Erythroblast (primary cell): ENCODE measurements around the gene GTPBP10.

Experiments
- GATA1 ChIP-seq: IDR thresholded peaks from 2 replicates; pipeline ENCODE4 v1.6.1; 2011; ENCODE audit warnings: low read depth, mild to moderate bottlenecking, control low read depth, low read length, moderate library complexity
- POLR2A ChIP-seq: IDR thresholded peaks from 2 replicates; pipeline ENCODE4 v1.6.1; 2011; ENCODE audit warnings: mild to moderate bottlenecking, low read length

DNA sequence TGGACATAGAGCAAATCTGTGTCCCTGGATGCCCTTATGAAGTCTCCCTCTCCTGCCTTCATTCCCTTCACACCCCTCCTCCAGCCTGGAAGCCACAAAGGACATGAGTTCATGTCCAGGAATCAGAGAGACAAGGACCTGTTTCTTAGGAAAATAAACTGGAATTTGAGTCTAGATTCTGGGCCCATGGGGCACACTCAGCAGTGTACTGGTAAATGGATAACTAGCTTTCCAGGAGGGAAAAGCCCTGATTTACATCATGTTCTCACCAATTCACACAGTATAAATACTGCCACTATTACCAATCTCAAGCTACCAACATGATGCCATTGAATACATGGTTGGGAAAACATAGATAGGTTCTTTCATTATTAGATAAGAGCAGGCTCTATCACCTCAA, 35.3 kb upstream of the GTPBP10 start:
- TF ChIP-seq POLR2A (no peak), GATA1 (no peak)
